Measurements from ENCODE around the gene MAU2.

- TF ChIP-seq CTCF (IDR thresholded peaks at IDR 0.05; ENCODE audit: insufficient read depth, low read depth, low read length) (no peak), EZH2 (IDR thresholded peaks at IDR 0.05; ENCODE audit: insufficient read depth, low read length) (no peak)
These were observed 64.7 kb downstream of the MAU2 start for GRCh38 chr19:19385131-19385895.
